HUES48 (cell line): ENCODE data around the gene CASTOR2.
"Not testable (repeated sequence)": the region's sequence is repeated elsewhere in the genome, so short reads cannot be mapped to it uniquely, and the experiment has no call there.

Experiments
- H3K27ac ChIP-seq: one replicate; pipeline ENCODE4 v1.7.0; 2013; ENCODE audit warnings: low read depth, low read length, inconsistent platforms
- H3K27me3 ChIP-seq: 2 replicates; pipeline ENCODE4 v1.6.1; 2013; ENCODE audit warnings: mild to moderate bottlenecking, low read length; ENCODE audit not compliant: control insufficient read depth, insufficient read depth
- H3K36me3 ChIP-seq: 2 replicates; pipeline ENCODE4 v1.6.1; 2013; ENCODE audit warnings: low read length; ENCODE audit not compliant: control insufficient read depth, insufficient read depth
- H3K4me1 ChIP-seq: 2 replicates; pipeline ENCODE4 v1.6.1; 2013; ENCODE audit warnings: mild to moderate bottlenecking, low read length; ENCODE audit not compliant: control insufficient read depth, insufficient read depth
- H3K4me3 ChIP-seq: 2 replicates; pipeline ENCODE4 v1.5.1; 2013; ENCODE audit warnings: mild to moderate bottlenecking, low read depth, low read length
- H3K9ac ChIP-seq: 2 replicates; pipeline ENCODE4 v1.6.1; 2013; ENCODE audit warnings: mild to moderate bottlenecking, low read depth, low read length, moderate library complexity
- H3K9me3 ChIP-seq: 2 replicates; pipeline ENCODE4 v1.6.1; 2013; ENCODE audit warnings: low read length; ENCODE audit not compliant: control insufficient read depth, insufficient read depth

The CASTOR2 gene

GRCh38 chr7:74997811-74998210 is 33.3 kb downstream of the CASTOR2 start:
- H3K27me3 ChIP-seq, H3K4me1 ChIP-seq, H3K36me3 ChIP-seq, H3K27ac ChIP-seq, H3K9me3 ChIP-seq, H3K4me3 ChIP-seq, H3K9ac ChIP-seq: not testable (repeated sequence)

GRCh38 chr7:75001356-75001755 is 36.9 kb downstream of the CASTOR2 start:
- not testable (repeated sequence) for H3K9me3 ChIP-seq

DNA sequence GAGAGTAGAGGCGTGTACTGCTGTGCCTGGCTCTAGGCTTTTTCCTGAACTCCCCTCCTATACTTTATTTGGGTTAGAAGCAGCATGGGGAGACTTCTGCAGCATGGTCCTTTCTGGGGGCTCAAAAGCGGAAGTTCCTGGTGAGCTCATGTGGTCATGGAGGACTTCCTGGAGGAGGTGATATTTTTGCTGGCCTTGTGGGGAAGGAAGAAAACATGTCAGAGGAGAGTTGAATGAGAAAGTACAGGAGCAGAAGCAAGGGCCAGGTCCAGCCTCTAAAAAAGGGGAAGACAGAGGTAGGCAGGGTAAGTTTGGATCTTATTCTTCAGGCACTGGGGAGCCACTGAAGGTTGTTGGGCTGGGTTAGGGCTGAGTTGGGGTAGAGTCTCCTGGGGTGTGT is 45.5 kb downstream of the CASTOR2 start:
- Histone ChIP-seq H3K27me3 (no peaks in the 10 kb centered on the region), H3K27ac (no peak overlapping the region), H3K4me1 (no peaks in the 10 kb centered on the region), H3K9me3 (no peaks in the 10 kb centered on the region), H3K9ac (no peak overlapping the region), H3K36me3 (peaks cover 19% of the 10 kb centered on the region), H3K4me3 (no peak overlapping the region)

More at GRCh38 chr7:75001356-75001755, 36.9 kb downstream of the CASTOR2 start:
- not testable (repeated sequence) for H3K36me3 ChIP-seq, H3K9ac ChIP-seq, H3K4me1 ChIP-seq, H3K4me3 ChIP-seq, H3K27me3 ChIP-seq, H3K27ac ChIP-seq

DNA sequence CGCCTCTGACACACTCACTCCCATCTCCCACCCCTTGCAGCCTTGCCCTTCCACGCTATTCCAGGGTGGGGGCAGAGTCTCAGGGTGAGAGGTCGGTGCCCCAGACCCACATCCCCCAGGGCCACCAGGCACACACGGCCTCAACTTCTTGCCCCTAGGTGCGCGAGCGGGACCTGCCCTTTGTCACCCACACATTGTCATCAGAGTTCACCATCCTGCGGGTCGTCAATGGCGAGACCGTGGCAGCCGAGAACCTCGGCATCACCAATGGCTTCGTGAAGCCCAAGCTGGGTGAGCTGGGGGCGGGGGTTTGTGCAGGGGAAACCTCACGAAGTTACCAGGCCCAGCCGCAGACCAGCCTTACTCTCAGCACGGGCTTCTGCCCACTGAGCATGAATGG is 53.3 kb downstream of the CASTOR2 start:
- Histone ChIP-seq H3K27me3 (no peaks in the 10 kb centered on the region), H3K9me3 (no peaks in the 10 kb centered on the region), H3K4me1 (no peaks in the 10 kb centered on the region), H3K36me3 (peaks cover 34% of the 10 kb centered on the region), H3K27ac (no peak overlapping the region), H3K9ac (no peak overlapping the region), H3K4me3 (no peak overlapping the region)

- no peaks in the 10 kb centered on the region for H3K27me3 ChIP-seq
- no peak overlapping the region for H3K9ac ChIP-seq
- H3K27ac ChIP-seq, result no peak overlapping the region
- H3K4me1 ChIP-seq, result no peaks in the 10 kb centered on the region
- H3K36me3 ChIP-seq, result peaks cover 38% of the 10 kb centered on the region
- no peak overlapping the region for H3K4me3 ChIP-seq
- H3K9me3 ChIP-seq, result no peaks in the 10 kb centered on the region
Measured at GRCh38 chr7:75018570-75019364, 54.3 kb downstream of the CASTOR2 start.

DNA sequence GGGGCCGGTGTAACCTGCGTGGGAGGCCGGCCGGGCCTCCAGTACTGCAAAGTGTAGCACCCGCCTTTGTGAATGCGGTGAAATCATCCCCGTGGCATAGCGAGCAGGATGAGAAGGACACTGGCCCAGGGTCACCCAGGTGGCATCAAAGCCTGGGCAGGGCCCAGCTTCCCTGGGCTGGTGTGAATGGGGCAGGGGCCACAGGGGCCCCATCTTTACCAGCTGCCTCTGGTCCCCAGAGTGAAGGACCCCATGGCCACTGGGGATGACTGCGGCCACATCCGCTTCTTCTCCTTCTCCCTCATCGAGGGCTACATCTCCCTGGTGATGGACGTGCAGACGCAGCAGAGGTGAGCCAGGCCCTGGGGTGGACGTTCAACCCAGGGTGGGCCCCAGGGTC is 55.3 kb downstream of the CASTOR2 start:
- H3K9ac ChIP-seq, result no peak overlapping the region
- H3K4me3 ChIP-seq, result no peak overlapping the region
- H3K36me3 ChIP-seq, result peaks cover 47% of the 10 kb centered on the region
- H3K9me3 ChIP-seq, result no peaks in the 10 kb centered on the region
- no peaks in the 10 kb centered on the region for H3K27me3 ChIP-seq
- H3K4me1 ChIP-seq, result no peaks in the 10 kb centered on the region
- no peak overlapping the region for H3K27ac ChIP-seq

DNA sequence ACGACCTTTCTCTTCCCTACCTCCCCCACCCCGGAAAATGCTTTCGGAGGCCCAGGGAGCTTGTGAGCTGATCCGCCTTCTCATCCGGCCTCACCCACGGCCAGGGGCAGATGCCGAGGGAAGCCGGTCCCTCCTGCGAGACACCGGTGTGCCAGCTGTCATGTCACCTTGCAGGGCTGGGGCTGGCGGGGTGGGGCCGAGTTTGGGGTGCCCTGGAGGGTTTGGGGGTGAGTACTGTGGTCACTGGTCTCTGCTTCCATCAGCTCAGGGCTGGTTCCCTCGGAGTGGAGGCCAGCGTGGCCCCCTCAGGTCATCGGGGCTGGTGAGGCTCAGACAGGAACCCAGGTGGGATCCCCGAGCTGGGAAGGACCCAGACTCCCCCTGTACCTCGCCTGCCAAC is 60.4 kb downstream of the CASTOR2 start:
- H3K27ac ChIP-seq, result no peak overlapping the region
- no peak overlapping the region for H3K9ac ChIP-seq
- H3K4me3 ChIP-seq, result no peak overlapping the region
- H3K9me3 ChIP-seq, result no peaks in the 10 kb centered on the region
- H3K36me3 ChIP-seq, result peaks cover 26% of the 10 kb centered on the region
- no peaks in the 10 kb centered on the region for H3K27me3 ChIP-seq
- no peaks in the 10 kb centered on the region for H3K4me1 ChIP-seq

DNA sequence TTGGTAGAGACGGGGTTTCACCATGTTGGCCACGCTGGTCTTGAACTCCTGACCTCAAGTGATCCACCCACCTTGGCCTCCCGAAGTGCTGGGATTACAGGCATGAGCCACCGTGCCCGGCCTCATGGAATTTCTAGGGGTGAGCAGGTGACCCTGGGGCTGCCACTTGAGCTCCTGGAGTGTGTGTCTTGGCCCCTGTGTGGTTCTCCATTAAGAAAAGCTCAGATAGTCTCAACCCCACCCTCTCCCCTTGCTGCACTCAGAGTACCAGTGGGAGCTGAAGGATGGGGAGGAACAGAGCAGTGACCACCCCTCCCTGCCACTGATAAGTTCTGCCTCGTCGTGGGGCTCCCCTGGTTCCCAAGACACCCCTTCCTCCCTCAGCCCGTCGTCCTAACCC is 63.8 kb downstream of the CASTOR2 start:
- Histone ChIP-seq H3K9ac (no peak overlapping the region), H3K9me3 (no peaks in the 10 kb centered on the region), H3K27ac (no peak overlapping the region), H3K36me3 (peaks cover 17% of the 10 kb centered on the region), H3K4me3 (no peak overlapping the region), H3K27me3 (no peaks in the 10 kb centered on the region), H3K4me1 (no peaks in the 10 kb centered on the region)

DNA sequence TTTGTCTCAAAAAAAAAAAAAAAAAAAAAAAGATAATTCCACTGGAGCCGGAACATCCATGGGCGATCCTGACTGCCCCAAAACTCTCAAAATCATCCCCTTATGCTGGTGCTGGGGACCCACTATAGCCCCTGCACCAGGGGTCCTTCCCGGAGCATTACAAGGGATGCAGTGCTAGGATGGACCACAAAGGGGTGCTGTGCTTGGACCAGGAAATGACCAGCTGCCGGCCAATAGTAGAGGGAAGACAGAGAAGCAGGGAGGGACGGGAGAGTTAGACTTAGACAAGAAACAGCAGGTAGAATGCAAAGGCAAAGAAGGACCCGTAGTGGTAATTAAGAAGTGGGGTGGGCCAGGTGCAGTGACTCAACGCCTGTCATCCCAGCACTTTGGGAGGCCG is 68.6 kb downstream of the CASTOR2 start:
- Histone ChIP-seq H3K27ac (no peak overlapping the region), H3K27me3 (no peaks in the 10 kb centered on the region), H3K4me1 (no peaks in the 10 kb centered on the region), H3K9ac (no peak overlapping the region), H3K9me3 (no peaks in the 10 kb centered on the region), H3K36me3 (no peaks in the 10 kb centered on the region), H3K4me3 (no peak overlapping the region)

DNA sequence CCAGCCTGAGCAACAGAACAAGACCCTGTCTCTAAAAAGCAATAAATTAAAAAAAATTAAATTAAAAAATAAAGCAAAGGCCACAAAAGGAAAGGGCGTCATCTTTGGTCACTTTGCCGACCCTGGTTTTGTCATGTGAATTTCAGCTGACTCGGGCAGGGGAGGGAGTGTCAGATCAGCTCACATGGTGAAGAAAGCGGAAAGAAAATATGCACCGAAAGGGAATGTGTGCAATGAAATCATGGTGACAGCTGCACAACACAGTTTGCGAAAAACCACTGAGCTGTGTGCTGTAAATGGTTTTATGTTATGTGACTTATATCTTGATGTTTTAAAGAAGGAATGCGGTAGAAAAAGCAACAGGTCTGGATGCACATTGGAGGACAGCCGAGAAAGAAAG is 69.3 kb downstream of the CASTOR2 start:
- Histone ChIP-seq H3K4me1 (no peaks in the 10 kb centered on the region), H3K36me3 (no peaks in the 10 kb centered on the region), H3K27me3 (no peaks in the 10 kb centered on the region), H3K4me3 (no peak overlapping the region), H3K27ac (no peak overlapping the region), H3K9ac (no peak overlapping the region), H3K9me3 (no peaks in the 10 kb centered on the region)

DNA sequence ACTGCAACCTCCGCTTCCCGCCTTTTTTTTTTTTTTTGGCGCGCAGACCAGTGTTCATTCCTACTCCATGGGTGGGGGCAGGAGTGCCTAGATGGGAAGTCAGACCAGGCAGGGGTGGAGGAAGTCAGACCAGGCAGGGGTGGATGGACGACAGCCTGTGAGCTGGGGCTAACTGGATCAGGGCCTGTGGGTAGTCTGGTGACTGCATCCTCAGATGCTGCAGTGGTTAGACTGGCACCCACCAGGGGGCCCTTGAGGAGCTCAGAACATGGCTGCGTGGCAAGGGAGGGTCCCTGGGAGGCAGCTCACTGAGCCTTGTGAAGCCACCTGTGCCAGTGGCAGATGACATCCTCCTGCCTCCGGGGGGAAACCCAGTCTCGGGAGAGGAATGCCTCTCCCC is 74.0 kb downstream of the CASTOR2 start:
- H3K9ac ChIP-seq, result no peak overlapping the region
- no peak overlapping the region for H3K27ac ChIP-seq
- H3K9me3 ChIP-seq, result no peaks in the 10 kb centered on the region
- H3K27me3 ChIP-seq, result no peaks in the 10 kb centered on the region
- H3K36me3 ChIP-seq, result peaks cover 17% of the 10 kb centered on the region
- H3K4me1 ChIP-seq, result no peaks in the 10 kb centered on the region
- H3K4me3 ChIP-seq, result no peak overlapping the region
